Measurements from ENCODE around the gene ATG2A. TPM values are rescaled to one million over a fixed set of nuclear protein-coding genes. Genes with fewer than 3 reads are reported as not detected.

The ATG2A gene
- total RNA-seq, 1 donor from 2014 or later = 16.3 TPM

GRCh38 chr11:64919627-64920026 lies 2.6 kb upstream of the ATG2A start:
- H3K36me3 Mint-ChIP-seq (ENCODE audit: low read depth) = no peaks in the 10 kb centered on the region
- H3K9me3 Mint-ChIP-seq (ENCODE audit: low read depth) = no peaks in the 10 kb centered on the region
- peaks cover 29% of the 10 kb centered on the region for H3K4me1 Mint-ChIP-seq (ENCODE audit: low read depth)
- no peaks in the 10 kb centered on the region for H3K27me3 Mint-ChIP-seq (ENCODE audit: low read depth)
- TF ChIP-seq CTCF (IDR thresholded peaks at IDR 0.05) = no peak
- no peak for DNase-seq (ENCODE audit: low spot score)
- H3K4me3 Mint-ChIP-seq (ENCODE audit: unreplicated experiment) = no peak overlapping the region
- H3K27ac Mint-ChIP-seq (ENCODE audit: unreplicated experiment) = no peak overlapping the region

- no peak for DNase-seq (ENCODE audit: low spot score)
- H3K4me1 Mint-ChIP-seq (ENCODE audit: low read depth) = peaks cover 21% of the 10 kb centered on the region
- peak overlapping the region; percentile 95 for H3K27ac Mint-ChIP-seq (ENCODE audit: unreplicated experiment)
- H3K9me3 Mint-ChIP-seq (ENCODE audit: low read depth) = no peaks in the 10 kb centered on the region
- peak overlapping the region; percentile 87 for H3K4me3 Mint-ChIP-seq (ENCODE audit: unreplicated experiment)
- TF ChIP-seq CTCF (IDR thresholded peaks at IDR 0.05) = peak; percentile 66
- H3K27me3 Mint-ChIP-seq (ENCODE audit: low read depth) = no peaks in the 10 kb centered on the region
- H3K36me3 Mint-ChIP-seq (ENCODE audit: low read depth) = peaks cover 2% of the 10 kb centered on the region
Observed at GRCh38 chr11:64918017-64918416, 1.0 kb upstream of the ATG2A start.

- Mint-ChIP-seq H3K27me3 (ENCODE audit: low read depth) (no peaks in the 10 kb centered on the region), H3K27ac (ENCODE audit: unreplicated experiment) (peak overlapping the region; percentile 95), H3K4me3 (ENCODE audit: unreplicated experiment) (peak overlapping the region; percentile 87), H3K36me3 (ENCODE audit: low read depth) (peaks cover 2% of the 10 kb centered on the region), H3K4me1 (ENCODE audit: low read depth) (peaks cover 21% of the 10 kb centered on the region), H3K9me3 (ENCODE audit: low read depth) (no peaks in the 10 kb centered on the region)
- TF ChIP-seq CTCF (IDR thresholded peaks at IDR 0.05) = no peak
- DNase-seq (ENCODE audit: low spot score) = no peak
Observed at GRCh38 chr11:64917663-64917995, 620 bp upstream of the ATG2A start.

DNA sequence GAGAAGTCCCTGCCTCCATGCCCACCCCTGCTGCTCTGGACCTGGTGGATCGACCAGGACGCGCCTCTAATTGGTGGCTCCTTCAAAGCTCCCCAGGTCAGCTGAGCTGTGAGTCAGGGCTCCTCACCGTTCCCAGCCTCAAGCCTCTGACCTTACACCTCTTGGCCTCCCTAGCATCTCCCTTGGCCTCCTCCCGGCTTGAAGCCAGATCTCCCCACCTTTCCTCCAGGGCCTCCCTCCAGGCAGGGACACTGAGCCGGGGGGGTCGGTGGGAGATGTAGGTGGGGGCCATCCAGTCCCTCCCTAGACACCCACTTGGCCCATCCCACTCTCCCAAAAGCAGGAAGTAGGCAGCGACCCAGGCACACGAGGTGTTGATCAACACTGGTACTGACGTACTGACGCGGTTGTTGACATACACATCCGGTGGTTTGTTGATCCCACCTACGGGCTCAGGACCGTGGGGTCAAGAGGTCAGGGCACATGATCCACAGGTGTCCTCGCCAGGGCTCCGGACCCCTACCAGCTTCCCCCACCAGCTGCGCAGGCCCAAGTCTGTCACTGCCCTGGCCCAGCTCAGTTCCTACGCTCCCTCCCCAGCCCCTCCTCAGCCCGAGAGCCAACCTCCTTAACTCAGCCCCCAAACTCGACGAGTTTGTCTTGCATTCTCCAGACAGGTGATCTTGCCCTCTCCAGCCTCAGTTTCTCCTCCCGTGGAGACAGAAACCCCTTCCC lies 802 bp downstream of the ATG2A start:
- no peak for DNase-seq (ENCODE audit: low spot score)
- Mint-ChIP-seq H3K36me3 (ENCODE audit: low read depth) (peaks cover 8% of the 10 kb centered on the region), H3K27ac (ENCODE audit: unreplicated experiment) (peak overlapping the region; percentile 95), H3K9me3 (ENCODE audit: low read depth) (no peaks in the 10 kb centered on the region), H3K4me1 (ENCODE audit: low read depth) (peaks cover 21% of the 10 kb centered on the region), H3K4me3 (ENCODE audit: unreplicated experiment) (peak overlapping the region; percentile 87), H3K27me3 (ENCODE audit: low read depth) (no peaks in the 10 kb centered on the region)
- no peak for TF ChIP-seq CTCF (IDR thresholded peaks at IDR 0.05)

- Mint-ChIP-seq H3K4me3 (ENCODE audit: unreplicated experiment) (peak overlapping the region; percentile 87), H3K27ac (ENCODE audit: unreplicated experiment) (peak overlapping the region; percentile 95), H3K27me3 (ENCODE audit: low read depth) (no peaks in the 10 kb centered on the region), H3K36me3 (ENCODE audit: low read depth) (peaks cover 10% of the 10 kb centered on the region), H3K4me1 (ENCODE audit: low read depth) (peaks cover 21% of the 10 kb centered on the region), H3K9me3 (ENCODE audit: low read depth) (no peaks in the 10 kb centered on the region)
- DNase-seq (ENCODE audit: low spot score) = no peak
- TF ChIP-seq CTCF (IDR thresholded peaks at IDR 0.05) = no peak
Observed at GRCh38 chr11:64915376-64915887, 1.6 kb downstream of the ATG2A start.

Data from chondrocyte (in vitro differentiated cells).